ENCODE data around the gene CDKN2B-AS1. TPM values are rescaled to one million over a fixed set of nuclear protein-coding genes. Genes with fewer than 3 reads are reported as not detected.

CDKN2B-AS1 gene
- total and polyA plus RNA-seq, 2 experiments from 2014 or later, result 0.27 to 0.68 TPM

GRCh38 chr9:21976334-21976875, 18.2 kb upstream of the CDKN2B-AS1 start:
- TF ChIP-seq EZH2 (IDR thresholded peaks at IDR 0.05; ENCODE audit: borderline replicate concordance), result no peak
- Histone ChIP-seq H3K9me2 (replicated peaks; ENCODE audit: insufficient read depth) (no peaks in the 10 kb centered on the region), H3K4me1 (ENCODE audit: insufficient read depth) (peaks cover 10% of the 10 kb centered on the region), H3K4me3 (no peak overlapping the region), H3K79me2 (no peaks in the 10 kb centered on the region), H3K36me3 (replicated peaks; ENCODE audit: insufficient read depth, low read depth) (no peaks in the 10 kb centered on the region), H4K20me1 (ENCODE audit: insufficient read depth, poor library complexity, severe bottlenecking) (no peaks in the 10 kb centered on the region), H3K4me2 (no peak overlapping the region), H3K27me3 (peaks cover 92% of the 10 kb centered on the region), H3K9me3 (ENCODE audit: low read depth) (no peaks in the 10 kb centered on the region), H3K27ac (no peak overlapping the region), H2AFZ (no peak overlapping the region)
- WGBS (ENCODE audit: low lambda C conversion rate, missing lambda C conversion rate), result 28% methylated on average over 19 of the region's 19 CpGs
- DNase-seq (ENCODE audit: low spot score), result no peak

DNA sequence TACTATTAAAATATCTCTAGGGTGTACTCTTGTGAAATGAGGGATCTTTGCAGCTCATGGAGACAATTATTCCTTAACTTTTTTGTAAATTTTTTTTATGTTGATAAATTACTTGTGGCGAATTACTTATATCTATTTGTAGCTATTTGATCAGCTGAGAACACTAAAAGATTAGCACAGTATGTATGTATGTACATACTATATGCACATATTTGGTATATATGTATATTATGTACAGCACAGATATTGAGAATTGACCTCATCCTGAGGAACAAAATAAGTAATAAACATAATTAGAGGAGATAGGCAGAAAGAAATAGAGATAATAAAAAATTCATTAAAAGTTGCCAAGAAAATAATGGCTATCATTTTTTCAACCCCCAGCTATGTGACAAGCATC, 12.2 kb upstream of the CDKN2B-AS1 start:
- Histone ChIP-seq H4K20me1 (ENCODE audit: insufficient read depth, poor library complexity, severe bottlenecking) (no peaks in the 10 kb centered on the region), H3K36me3 (replicated peaks; ENCODE audit: insufficient read depth, low read depth) (no peaks in the 10 kb centered on the region), H3K27ac (no peak overlapping the region), H3K4me3 (no peak overlapping the region), H3K4me1 (ENCODE audit: insufficient read depth) (no peaks in the 10 kb centered on the region), H3K27me3 (peaks cover 92% of the 10 kb centered on the region), H3K4me2 (no peak overlapping the region), H3K79me2 (no peaks in the 10 kb centered on the region), H3K9me3 (ENCODE audit: low read depth) (no peaks in the 10 kb centered on the region), H2AFZ (no peak overlapping the region), H3K9me2 (replicated peaks; ENCODE audit: insufficient read depth) (no peaks in the 10 kb centered on the region)
- no peak for DNase-seq (ENCODE audit: low spot score)
- WGBS (ENCODE audit: low lambda C conversion rate, missing lambda C conversion rate), result 66% methylated on average over 1 of the region's 1 CpG
- TF ChIP-seq CTCF (IDR thresholded peaks at IDR 0.05; ENCODE audit: poor library complexity) (no peak), EZH2phosphoT487 (IDR thresholded peaks at IDR 0.05; ENCODE audit: low read depth, severe bottlenecking, unreplicated experiment) (no peak), EZH2 (IDR thresholded peaks at IDR 0.05; ENCODE audit: borderline replicate concordance) (no peak)

GRCh38 chr9:21982861-21983560, 11.6 kb upstream of the CDKN2B-AS1 start:
- H3K27ac ChIP-seq, result no peak overlapping the region
- no peaks in the 10 kb centered on the region for H3K79me2 ChIP-seq
- no peaks in the 10 kb centered on the region for H3K9me3 ChIP-seq (ENCODE audit: low read depth)
- H4K20me1 ChIP-seq (ENCODE audit: insufficient read depth, poor library complexity, severe bottlenecking), result no peaks in the 10 kb centered on the region
- H3K27me3 ChIP-seq, result peaks cover 92% of the 10 kb centered on the region
- no peak overlapping the region for H3K4me3 ChIP-seq
- no peak for DNase-seq (ENCODE audit: low spot score)
- TF ChIP-seq EZH2phosphoT487 (IDR thresholded peaks at IDR 0.05; ENCODE audit: low read depth, severe bottlenecking, unreplicated experiment) (no peak), EZH2 (IDR thresholded peaks at IDR 0.05; ENCODE audit: borderline replicate concordance) (no peak), CTCF (IDR thresholded peaks at IDR 0.05; ENCODE audit: poor library complexity) (no peak)
- WGBS (ENCODE audit: low lambda C conversion rate, missing lambda C conversion rate), result 59% methylated on average over 1 of the region's 1 CpG
- H3K9me2 ChIP-seq (replicated peaks; ENCODE audit: insufficient read depth), result no peaks in the 10 kb centered on the region
- no peak overlapping the region for H2AFZ ChIP-seq
- H3K4me2 ChIP-seq, result no peak overlapping the region
- no peaks in the 10 kb centered on the region for H3K36me3 ChIP-seq (replicated peaks; ENCODE audit: insufficient read depth, low read depth)
- no peaks in the 10 kb centered on the region for H3K4me1 ChIP-seq (ENCODE audit: insufficient read depth)

GRCh38 chr9:21983561-21983935, 11.0 kb upstream of the CDKN2B-AS1 start:
- no peak for DNase-seq (ENCODE audit: low spot score)
- no peak overlapping the region for H2AFZ ChIP-seq
- H3K4me1 ChIP-seq (ENCODE audit: insufficient read depth), result no peaks in the 10 kb centered on the region
- H3K36me3 ChIP-seq (replicated peaks; ENCODE audit: insufficient read depth, low read depth), result no peaks in the 10 kb centered on the region
- no peaks in the 10 kb centered on the region for H3K79me2 ChIP-seq
- H3K27me3 ChIP-seq, result peaks cover 94% of the 10 kb centered on the region
- 88% methylated on average over 1 of the region's 1 CpG for WGBS (ENCODE audit: low lambda C conversion rate, missing lambda C conversion rate)
- no peak overlapping the region for H3K4me3 ChIP-seq
- H3K9me3 ChIP-seq (ENCODE audit: low read depth), result no peaks in the 10 kb centered on the region
- no peaks in the 10 kb centered on the region for H4K20me1 ChIP-seq (ENCODE audit: insufficient read depth, poor library complexity, severe bottlenecking)
- no peak overlapping the region for H3K27ac ChIP-seq
- TF ChIP-seq CTCF (IDR thresholded peaks at IDR 0.05; ENCODE audit: poor library complexity), result no peak
- no peak for TF ChIP-seq EZH2phosphoT487 (IDR thresholded peaks at IDR 0.05; ENCODE audit: low read depth, severe bottlenecking, unreplicated experiment)
- no peak for TF ChIP-seq EZH2 (IDR thresholded peaks at IDR 0.05; ENCODE audit: borderline replicate concordance)
- H3K4me2 ChIP-seq, result no peak overlapping the region
- H3K9me2 ChIP-seq (replicated peaks; ENCODE audit: insufficient read depth), result no peaks in the 10 kb centered on the region
